Naive B cell (primary cell): Measurements from ENCODE around the gene SMPDL3B. TPM values are rescaled to one million over a fixed set of nuclear protein-coding genes. Genes with fewer than 3 reads are reported as not detected.

Source experiments
- ATAC-seq, 2 donors: fragments of 150-1000 bp; cut with Tn5 transposase; 2 replicates each; pipeline ENCODE4 v1.10.0; 2021; ENCODE audit warnings: low read depth in 2 of 2, mild to moderate bottlenecking in 2 of 2, moderate library complexity in 2 of 2
- DNase-seq: peaks from one replicate; pipeline ENCODE4 v3.0.0; 2022
- H3K27ac Mint-ChIP-seq, 6 donors: one replicate each; pipeline ENCODE4 v1.8.0; 2020 to 2022; ENCODE audit warnings: mild to moderate bottlenecking in 6 of 6, mixed read lengths in 6 of 6, moderate library complexity in 5 of 6, inconsistent platforms in 2 of 6
- H3K27me3 Mint-ChIP-seq, 3 donors: one replicate each; pipeline ENCODE4 v1.8.0; 2021 to 2022; ENCODE audit warnings: mixed read lengths in 3 of 3, mild to moderate bottlenecking in 1 of 3
- H3K36me3 Mint-ChIP-seq, 2 donors: one replicate each; pipeline ENCODE4 v1.8.0; 2020 to 2022; ENCODE audit warnings: mixed read lengths in 2 of 2, inconsistent platforms in 1 of 2, mild to moderate bottlenecking in 1 of 2
- H3K4me1 Mint-ChIP-seq, 3 donors: one replicate each; pipeline ENCODE4 v1.8.0; 2020 to 2022; ENCODE audit warnings: mixed read lengths in 3 of 3, inconsistent platforms in 1 of 3, mild to moderate bottlenecking in 1 of 3, moderate library complexity in 1 of 3
- H3K4me3 Mint-ChIP-seq, 8 donors: one replicate each; pipeline ENCODE4 v1.8.0; 2020 to 2022; ENCODE audit warnings: mild to moderate bottlenecking in 8 of 8, mixed read lengths in 8 of 8, moderate library complexity in 8 of 8, inconsistent platforms in 2 of 8
- H3K9me3 Mint-ChIP-seq, 7 donors: one replicate each; pipeline ENCODE4 v1.8.0; 2020 to 2022; ENCODE audit warnings: mixed read lengths in 7 of 7, mild to moderate bottlenecking in 5 of 7, inconsistent platforms in 2 of 7, moderate library complexity in 1 of 7
- polyA plus RNA-seq, 6 donors: library from polyadenylated mRNA; unstranded; fragments of 300-500 nt; fragmentation: Illumina TruSeq; gene quantifications; one replicate each; pipeline ENCODE4 v1.2.3, GENCODE V29; 2021; ENCODE audit warnings: low read depth in 6 of 6

Gene SMPDL3B
- polyA plus RNA-seq, 6 donors from 2014 or later = not detected

DNA sequence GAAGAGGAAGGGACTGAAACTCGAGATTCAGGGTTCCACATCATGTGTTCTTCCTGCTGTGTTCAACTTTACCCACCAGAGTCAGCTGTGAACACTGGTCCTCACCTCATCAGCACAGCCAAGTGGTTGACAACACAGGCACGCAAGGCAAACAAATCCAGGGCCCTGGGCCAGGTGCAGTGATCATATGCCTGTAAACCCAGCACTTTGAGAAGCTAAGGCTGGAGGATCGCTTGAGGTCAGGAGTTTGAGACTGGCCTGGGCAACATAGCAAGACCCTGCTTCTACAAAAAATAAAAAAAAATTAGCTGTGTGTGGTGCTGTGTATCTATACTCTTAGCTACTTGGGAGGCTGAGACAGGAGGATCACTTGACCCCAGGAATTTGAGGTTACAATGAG, 16.6 kb downstream of the SMPDL3B start:
- H3K27me3 Mint-ChIP-seq = peaks cover 5 to 16% (median 10%) of the 10 kb centered on the region in 3 donors
- DNase-seq (no peak), ATAC-seq (no peak)
- H3K4me1 Mint-ChIP-seq = no peaks in the 10 kb centered on the region
- H3K4me3 Mint-ChIP-seq = no peak overlapping the region
- no peaks in the 10 kb centered on the region for H3K36me3 Mint-ChIP-seq
- H3K9me3 Mint-ChIP-seq = no peaks in the 10 kb centered on the region
- H3K27ac Mint-ChIP-seq = no peak overlapping the region

GRCh38 chr1:27952147-27952546, 17.3 kb downstream of the SMPDL3B start:
- Mint-ChIP-seq H3K27ac (peak overlapping the region in 1 of 6 donors; percentile 15), H3K27me3 (peaks cover 10 to 23% (median 13%) of the 10 kb centered on the region in 3 donors), H3K4me3 (no peak overlapping the region), H3K9me3 (no peaks in the 10 kb centered on the region), H3K36me3 (no peaks in the 10 kb centered on the region), H3K4me1 (peaks cover 0 to 4% (median 0%) of the 10 kb centered on the region in 3 donors)
- DNase-seq (no peak), ATAC-seq (no peak)

GRCh38 chr1:27954186-27954585, 19.4 kb downstream of the SMPDL3B start:
- Mint-ChIP-seq H3K36me3 (no peaks in the 10 kb centered on the region), H3K27me3 (peaks cover 10 to 26% (median 15%) of the 10 kb centered on the region in 3 donors), H3K27ac (no peak overlapping the region), H3K4me3 (no peak overlapping the region), H3K9me3 (no peaks in the 10 kb centered on the region), H3K4me1 (peaks cover 0 to 6% (median 6%) of the 10 kb centered on the region in 3 donors)
- no peak for DNase-seq
- ATAC-seq = no peak

GRCh38 chr1:27955076-27955475, 20.3 kb downstream of the SMPDL3B start:
- Mint-ChIP-seq H3K36me3 (no peaks in the 10 kb centered on the region), H3K27me3 (peaks cover 10 to 26% (median 15%) of the 10 kb centered on the region in 3 donors), H3K4me1 (peaks cover 0 to 9% (median 6%) of the 10 kb centered on the region in 3 donors), H3K9me3 (no peaks in the 10 kb centered on the region), H3K27ac (peak overlapping the region in 1 of 6 donors; percentile 6), H3K4me3 (peak overlapping the region in 2 of 8 donors; percentile 44 to 64)
- DNase-seq = no peak
- no peak for ATAC-seq

- Mint-ChIP-seq H3K4me3 (peak overlapping the region in 4 of 8 donors; percentile 25 to 78 (median 56)), H3K36me3 (no peaks in the 10 kb centered on the region), H3K27ac (peak overlapping the region in 1 of 6 donors; percentile 1), H3K4me1 (peaks cover 6 to 24% (median 16%) of the 10 kb centered on the region in 3 donors), H3K9me3 (no peaks in the 10 kb centered on the region), H3K27me3 (peaks cover 10 to 26% (median 15%) of the 10 kb centered on the region in 3 donors)
- no peak for ATAC-seq
- DNase-seq = no peak
Observed at GRCh38 chr1:27956761-27957160, 22.0 kb downstream of the SMPDL3B start.

GRCh38 chr1:27957655-27958054, 22.9 kb downstream of the SMPDL3B start:
- no peak for DNase-seq
- Mint-ChIP-seq H3K27ac (peak overlapping the region in 1 of 6 donors; percentile 47), H3K4me3 (peak overlapping the region in 1 of 8 donors; percentile 78), H3K9me3 (no peaks in the 10 kb centered on the region), H3K27me3 (peaks cover 10 to 26% (median 15%) of the 10 kb centered on the region in 3 donors), H3K4me1 (peaks cover 6 to 27% (median 20%) of the 10 kb centered on the region in 3 donors), H3K36me3 (no peaks in the 10 kb centered on the region)
- ATAC-seq = no peak

DNA sequence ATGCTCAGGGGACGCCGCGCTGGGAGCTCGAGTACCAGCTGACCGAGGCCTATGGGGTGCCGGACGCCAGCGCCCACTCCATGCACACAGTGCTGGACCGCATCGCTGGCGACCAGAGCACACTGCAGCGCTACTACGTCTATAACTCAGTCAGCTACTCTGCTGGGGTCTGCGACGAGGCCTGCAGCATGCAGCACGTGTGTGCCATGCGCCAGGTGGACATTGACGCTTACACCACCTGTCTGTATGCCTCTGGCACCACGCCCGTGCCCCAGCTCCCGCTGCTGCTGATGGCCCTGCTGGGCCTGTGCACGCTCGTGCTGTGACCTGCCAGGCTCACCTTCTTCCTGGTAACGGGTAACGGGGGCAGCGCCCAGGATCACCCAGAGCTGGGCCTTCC, 23.7 kb downstream of the SMPDL3B start:
- peak overlapping the region in 6 of 8 donors; percentile 47 to 93 (median 88) for H3K4me3 Mint-ChIP-seq
- peaks cover 10 to 26% (median 15%) of the 10 kb centered on the region in 3 donors for H3K27me3 Mint-ChIP-seq
- H3K27ac Mint-ChIP-seq = peak overlapping the region in 1 of 6 donors; percentile 44
- ATAC-seq = no peak
- no peaks in the 10 kb centered on the region for H3K9me3 Mint-ChIP-seq
- H3K4me1 Mint-ChIP-seq = peaks cover 6 to 27% (median 20%) of the 10 kb centered on the region in 3 donors
- DNase-seq = no peak
- H3K36me3 Mint-ChIP-seq = no peaks in the 10 kb centered on the region

DNA sequence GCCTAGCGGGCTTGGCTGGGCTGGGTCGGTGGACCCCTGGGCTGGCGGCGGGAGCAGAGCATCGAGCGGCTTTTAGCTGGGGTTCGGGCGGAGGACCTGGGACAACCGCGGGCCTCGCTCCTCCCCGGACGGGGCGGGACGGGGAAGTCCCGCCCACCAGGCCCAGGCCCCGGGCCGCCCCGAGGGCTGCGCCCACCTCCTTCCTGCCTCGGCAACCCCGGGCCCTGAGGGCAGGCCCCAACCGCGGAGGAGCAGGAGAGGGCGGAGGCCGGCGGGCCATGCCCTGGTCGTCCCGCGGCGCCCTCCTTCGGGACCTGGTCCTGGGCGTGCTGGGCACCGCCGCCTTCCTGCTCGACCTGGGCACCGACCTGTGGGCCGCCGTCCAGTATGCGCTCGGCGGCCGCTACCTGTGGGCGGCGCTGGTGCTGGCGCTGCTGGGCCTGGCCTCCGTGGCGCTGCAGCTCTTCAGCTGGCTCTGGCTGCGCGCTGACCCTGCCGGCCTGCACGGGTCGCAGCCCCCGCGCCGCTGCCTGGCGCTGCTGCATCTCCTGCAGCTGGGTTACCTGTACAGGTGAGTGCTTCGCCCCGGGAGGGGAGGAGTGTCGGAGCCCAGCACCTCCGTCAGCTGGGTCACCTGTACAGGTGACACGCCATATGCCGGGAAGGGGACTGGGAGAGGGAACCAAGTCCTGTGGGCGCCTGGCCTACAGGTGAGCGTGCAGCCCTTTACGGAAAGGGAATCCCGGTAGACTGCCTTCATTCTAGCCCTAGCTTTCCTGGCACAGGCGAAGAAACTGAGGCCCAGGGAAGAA, 25.2 kb downstream of the SMPDL3B start, which contains the start of gene XKR8:
XKR8 (plus strand) TSS at position 182 of the 812 bp plus-strand sequence; CDS start at position 279, 97 bp downstream.
- Mint-ChIP-seq H3K27ac (peak within 1 kb of the TSS; percentile 44 to 91 (median 70)), H3K36me3 (no peaks in the 10 kb centered on the region), H3K27me3 (peaks cover 8 to 20% (median 15%) of the 10 kb centered on the region in 3 donors), H3K9me3 (no peaks in the 10 kb centered on the region), H3K4me3 (peak within 1 kb of the TSS; percentile 81 to 93 (median 89)), H3K4me1 (peaks cover 6 to 27% (median 20%) of the 10 kb centered on the region in 3 donors)
- ATAC-seq (peak; percentile 99), DNase-seq (peak; percentile 82)

- peak overlapping the region in 5 of 6 donors; percentile 63 to 87 (median 85) for H3K27ac Mint-ChIP-seq
- no peak for ATAC-seq
- H3K27me3 Mint-ChIP-seq = peaks cover 4 to 14% (median 13%) of the 10 kb centered on the region in 3 donors
- H3K4me3 Mint-ChIP-seq = peak overlapping the region; percentile 81 to 93 (median 88)
- H3K36me3 Mint-ChIP-seq = no peaks in the 10 kb centered on the region
- no peak for DNase-seq
- peaks cover 6 to 27% (median 20%) of the 10 kb centered on the region in 3 donors for H3K4me1 Mint-ChIP-seq
- no peaks in the 10 kb centered on the region for H3K9me3 Mint-ChIP-seq
Observed at GRCh38 chr1:27960762-27961645, 26.2 kb downstream of the SMPDL3B start.

GRCh38 chr1:27961646-27962221, 26.9 kb downstream of the SMPDL3B start:
- peaks cover 0 to 7% (median 6%) of the 10 kb centered on the region in 3 donors for H3K27me3 Mint-ChIP-seq
- H3K4me1 Mint-ChIP-seq = peaks cover 6 to 27% (median 20%) of the 10 kb centered on the region in 3 donors
- DNase-seq (no peak), ATAC-seq (no peak)
- H3K36me3 Mint-ChIP-seq = no peaks in the 10 kb centered on the region
- H3K4me3 Mint-ChIP-seq = peak overlapping the region in 7 of 8 donors; percentile 74 to 90 (median 88)
- H3K27ac Mint-ChIP-seq = peak overlapping the region in 4 of 6 donors; percentile 40 to 85 (median 70)
- H3K9me3 Mint-ChIP-seq = no peaks in the 10 kb centered on the region

- Mint-ChIP-seq H3K36me3 (no peaks in the 10 kb centered on the region), H3K27ac (peak overlapping the region in 1 of 6 donors; percentile 54)
Observed at GRCh38 chr1:27963393-27963792, 28.6 kb downstream of the SMPDL3B start.

DNA sequence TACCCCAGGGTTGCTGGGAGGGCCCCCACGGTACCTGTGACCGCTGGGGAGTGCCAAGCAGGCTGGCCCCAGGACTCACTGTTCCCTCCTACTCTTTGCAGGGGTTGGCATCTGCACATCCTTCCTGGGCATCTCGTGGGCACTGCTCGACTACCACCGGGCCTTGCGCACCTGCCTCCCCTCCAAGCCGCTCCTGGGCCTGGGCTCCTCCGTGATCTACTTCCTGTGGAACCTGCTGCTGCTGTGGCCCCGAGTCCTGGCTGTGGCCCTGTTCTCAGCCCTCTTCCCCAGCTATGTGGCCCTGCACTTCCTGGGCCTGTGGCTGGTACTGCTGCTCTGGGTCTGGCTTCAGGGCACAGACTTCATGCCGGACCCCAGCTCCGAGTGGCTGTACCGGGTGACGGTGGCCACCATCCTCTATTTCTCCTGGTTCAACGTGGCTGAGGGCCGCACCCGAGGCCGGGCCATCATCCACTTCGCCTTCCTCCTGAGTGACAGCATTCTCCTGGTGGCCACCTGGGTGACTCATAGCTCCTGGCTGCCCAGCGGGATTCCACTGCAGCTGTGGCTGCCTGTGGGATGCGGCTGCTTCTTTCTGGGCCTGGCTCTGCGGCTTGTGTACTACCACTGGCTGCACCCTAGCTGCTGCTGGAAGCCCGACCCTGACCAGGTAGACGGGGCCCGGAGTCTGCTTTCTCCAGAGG, 31.8 kb downstream of the SMPDL3B start:
- H3K9me3 Mint-ChIP-seq = no peaks in the 10 kb centered on the region
- DNase-seq = no peak
- H3K4me3 Mint-ChIP-seq = peak overlapping the region in 1 of 8 donors; percentile 66
- H3K4me1 Mint-ChIP-seq = peaks cover 0 to 11% (median 6%) of the 10 kb centered on the region in 3 donors
- peak overlapping the region in 1 of 6 donors; percentile 74 for H3K27ac Mint-ChIP-seq
- no peaks in the 10 kb centered on the region for H3K36me3 Mint-ChIP-seq
- H3K27me3 Mint-ChIP-seq = no peaks in the 10 kb centered on the region
- ATAC-seq = no peak

More at GRCh38 chr1:27963393-27963792, 28.6 kb downstream of the SMPDL3B start:
- ATAC-seq = no peak
- H3K27me3 Mint-ChIP-seq = no peaks in the 10 kb centered on the region
- H3K9me3 Mint-ChIP-seq = no peaks in the 10 kb centered on the region
- H3K4me3 Mint-ChIP-seq = peak overlapping the region in 1 of 8 donors; percentile 33
- no peak for DNase-seq
- H3K4me1 Mint-ChIP-seq = peaks cover 0 to 27% (median 20%) of the 10 kb centered on the region in 3 donors
